Activated naive CD8-positive, alpha-beta T cell treated with anti-CD3 and anti-CD28 coated beads, Interleukin-2, amount 50 U/mL, for 24 hours (primary cell): ENCODE data around the gene CCNYL1.

Source experiments
- ATAC-seq: fragments of 150-1000 bp; cut with Tn5 transposase; one replicate; pipeline ENCODE4 v1.10.0; 2021
- DNase-seq: peaks from one replicate; pipeline ENCODE4 v3.0.0; 2021
- H3K27ac Mint-ChIP-seq: one replicate; pipeline ENCODE4 v1.8.0; 2021; ENCODE audit warnings: mild to moderate bottlenecking, mixed read lengths
- H3K27me3 Mint-ChIP-seq: one replicate; pipeline ENCODE4 v1.8.0; 2021; ENCODE audit warnings: mixed read lengths
- H3K36me3 Mint-ChIP-seq: one replicate; pipeline ENCODE4 v1.8.0; 2021; ENCODE audit warnings: low read depth, mixed read lengths
- H3K4me1 Mint-ChIP-seq: one replicate; pipeline ENCODE4 v1.8.0; 2021; ENCODE audit warnings: mixed read lengths
- H3K4me3 Mint-ChIP-seq: one replicate; pipeline ENCODE4 v1.8.0; 2021; ENCODE audit warnings: mild to moderate bottlenecking, moderate library complexity, mixed read lengths
- H3K9me3 Mint-ChIP-seq: one replicate; pipeline ENCODE4 v1.8.0; 2021; ENCODE audit warnings: mixed read lengths

The CCNYL1 gene

DNA sequence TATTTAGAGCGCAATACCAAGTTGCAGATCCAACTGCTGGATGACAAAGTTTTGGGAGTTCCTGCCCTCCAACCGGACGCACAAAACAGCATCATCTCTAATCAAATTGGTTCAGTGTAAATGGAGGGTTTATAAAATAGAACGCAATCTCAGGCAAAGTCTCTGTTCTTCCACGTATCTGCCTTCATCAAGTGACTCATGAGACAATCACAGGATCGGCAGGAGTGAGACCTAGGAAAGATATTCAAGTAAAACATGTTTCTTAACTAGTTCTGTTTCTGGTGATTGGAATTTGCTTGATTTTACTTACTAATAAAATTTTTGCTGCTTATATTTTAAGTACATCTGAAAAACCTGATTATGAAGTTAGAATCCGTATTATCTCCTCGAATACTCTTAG is 50.7 kb downstream of the CCNYL1 start:
- ATAC-seq (no peak), DNase-seq (no peak)
- Mint-ChIP-seq H3K27ac (no peak overlapping the region), H3K36me3 (peaks cover under 1% of the 10 kb centered on the region), H3K9me3 (no peaks in the 10 kb centered on the region), H3K4me3 (no peak overlapping the region), H3K27me3 (peaks cover 29% of the 10 kb centered on the region), H3K4me1 (peaks cover 4% of the 10 kb centered on the region)

DNA sequence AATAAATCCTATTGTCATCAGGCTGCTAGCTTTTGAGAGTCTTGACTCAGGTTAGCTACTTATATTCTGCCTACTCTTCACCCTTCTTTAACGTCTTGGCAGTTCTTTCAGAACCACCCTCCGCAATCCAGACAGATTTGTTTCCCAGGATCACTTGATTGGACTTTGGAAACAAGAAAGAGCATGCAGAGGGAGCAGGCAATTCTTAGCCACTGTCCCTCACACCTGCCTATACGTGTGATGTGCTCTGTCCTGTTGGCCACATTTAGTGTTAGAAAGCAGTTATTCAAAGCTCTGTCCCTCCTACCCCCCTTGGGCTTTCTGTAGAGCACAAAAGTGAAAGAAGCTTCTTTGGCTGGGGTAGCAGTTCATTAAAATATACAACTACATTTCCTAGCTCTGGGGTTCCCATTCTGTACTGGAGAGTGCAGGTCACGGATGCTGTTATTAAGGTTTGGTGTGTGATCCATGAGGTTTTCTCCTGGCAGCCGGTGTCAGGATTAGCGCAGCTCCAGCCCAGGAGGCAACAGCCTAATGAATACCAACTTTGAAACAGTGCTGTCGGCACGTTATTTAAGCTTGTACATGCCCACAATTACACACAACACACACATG is 52.0 kb downstream of the CCNYL1 start:
- Mint-ChIP-seq H3K27me3 (peaks cover 39% of the 10 kb centered on the region), H3K4me1 (peaks cover 16% of the 10 kb centered on the region), H3K27ac (no peak overlapping the region), H3K4me3 (no peak overlapping the region), H3K9me3 (no peaks in the 10 kb centered on the region), H3K36me3 (peaks cover 2% of the 10 kb centered on the region)
- ATAC-seq (no peak), DNase-seq (no peak)

DNA sequence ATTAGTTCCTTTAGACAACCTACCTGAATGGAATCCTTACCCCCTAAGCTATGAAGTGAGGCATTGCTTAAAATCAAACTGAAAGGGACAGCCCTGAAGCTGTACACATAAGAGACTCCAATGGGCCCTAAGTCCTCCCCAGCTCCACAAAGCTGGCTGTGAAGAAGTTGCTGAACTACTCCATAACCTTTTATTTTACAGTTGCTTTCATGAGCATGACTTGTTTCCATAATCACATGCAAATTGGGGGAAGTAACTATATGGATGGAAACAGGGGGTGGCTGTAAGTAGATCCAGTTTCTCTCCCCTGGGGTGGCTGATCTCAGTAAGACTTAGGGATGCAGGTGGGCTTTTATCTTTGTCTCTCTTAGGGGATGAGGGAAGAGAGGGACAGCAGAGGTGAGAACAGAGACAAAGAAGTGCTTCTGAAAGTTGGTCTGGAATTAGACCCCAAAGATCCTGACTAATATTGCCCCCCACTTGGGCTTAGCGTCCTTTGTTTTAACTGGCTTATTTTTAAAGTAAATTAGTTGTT is 52.7 kb downstream of the CCNYL1 start:
- Mint-ChIP-seq H3K27ac (no peak overlapping the region), H3K9me3 (no peaks in the 10 kb centered on the region), H3K36me3 (peaks cover 2% of the 10 kb centered on the region), H3K4me1 (peaks cover 21% of the 10 kb centered on the region), H3K27me3 (peaks cover 40% of the 10 kb centered on the region), H3K4me3 (no peak overlapping the region)
- ATAC-seq (no peak), DNase-seq (no peak)

DNA sequence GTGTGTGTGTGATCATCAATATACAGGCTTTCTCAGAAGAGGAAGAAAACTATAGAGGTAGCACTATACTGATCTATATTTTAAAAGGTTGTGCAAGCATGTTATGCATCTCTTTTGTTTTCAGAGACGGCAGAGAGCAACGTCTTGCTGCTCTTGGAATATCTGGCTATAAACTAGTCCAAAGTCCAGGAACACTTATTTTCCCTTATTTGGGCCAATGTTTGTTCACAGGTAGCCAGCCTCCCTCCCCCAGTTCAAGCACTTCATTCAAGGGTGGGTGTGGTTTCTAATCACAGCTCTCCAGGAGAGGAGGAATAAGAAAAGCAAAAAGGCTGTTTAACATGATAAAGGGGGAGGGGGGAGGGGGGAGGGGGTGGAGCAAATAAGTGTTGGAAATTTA is 54.1 kb downstream of the CCNYL1 start:
- no peak for ATAC-seq
- Mint-ChIP-seq H3K27ac (no peak overlapping the region), H3K9me3 (no peaks in the 10 kb centered on the region), H3K36me3 (peaks cover 2% of the 10 kb centered on the region), H3K27me3 (peaks cover 40% of the 10 kb centered on the region), H3K4me3 (no peak overlapping the region), H3K4me1 (peaks cover 27% of the 10 kb centered on the region)
- DNase-seq, result no peak

DNA sequence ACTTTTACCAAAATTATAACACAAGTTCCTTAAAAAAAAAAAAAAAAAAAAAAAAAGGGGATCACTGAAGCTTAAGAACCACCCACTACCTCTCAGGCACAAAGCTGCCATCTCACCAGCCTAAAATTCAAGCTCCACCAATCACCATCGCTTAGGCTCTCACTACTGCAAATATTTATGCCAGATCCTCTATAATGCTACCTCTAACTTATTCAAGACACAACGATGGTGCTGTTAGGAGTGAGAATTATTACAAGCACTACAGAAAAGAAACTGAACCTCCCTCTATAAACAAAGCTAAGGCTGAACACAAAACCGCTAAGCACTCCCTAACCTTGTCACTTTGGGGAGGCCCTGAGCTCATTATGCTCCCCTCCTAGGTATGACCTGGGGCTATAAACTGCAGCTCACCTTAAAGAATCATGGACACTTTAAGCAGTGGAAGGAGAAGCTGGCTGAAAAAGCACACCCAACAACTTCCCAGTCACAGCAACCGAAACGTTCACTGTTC is 54.7 kb downstream of the CCNYL1 start:
- Mint-ChIP-seq H3K4me1 (peaks cover 31% of the 10 kb centered on the region), H3K4me3 (peak overlapping the region; percentile 16), H3K27me3 (peaks cover 40% of the 10 kb centered on the region), H3K9me3 (no peaks in the 10 kb centered on the region), H3K36me3 (peaks cover 2% of the 10 kb centered on the region), H3K27ac (no peak overlapping the region)
- DNase-seq (no peak), ATAC-seq (no peak)

DNA sequence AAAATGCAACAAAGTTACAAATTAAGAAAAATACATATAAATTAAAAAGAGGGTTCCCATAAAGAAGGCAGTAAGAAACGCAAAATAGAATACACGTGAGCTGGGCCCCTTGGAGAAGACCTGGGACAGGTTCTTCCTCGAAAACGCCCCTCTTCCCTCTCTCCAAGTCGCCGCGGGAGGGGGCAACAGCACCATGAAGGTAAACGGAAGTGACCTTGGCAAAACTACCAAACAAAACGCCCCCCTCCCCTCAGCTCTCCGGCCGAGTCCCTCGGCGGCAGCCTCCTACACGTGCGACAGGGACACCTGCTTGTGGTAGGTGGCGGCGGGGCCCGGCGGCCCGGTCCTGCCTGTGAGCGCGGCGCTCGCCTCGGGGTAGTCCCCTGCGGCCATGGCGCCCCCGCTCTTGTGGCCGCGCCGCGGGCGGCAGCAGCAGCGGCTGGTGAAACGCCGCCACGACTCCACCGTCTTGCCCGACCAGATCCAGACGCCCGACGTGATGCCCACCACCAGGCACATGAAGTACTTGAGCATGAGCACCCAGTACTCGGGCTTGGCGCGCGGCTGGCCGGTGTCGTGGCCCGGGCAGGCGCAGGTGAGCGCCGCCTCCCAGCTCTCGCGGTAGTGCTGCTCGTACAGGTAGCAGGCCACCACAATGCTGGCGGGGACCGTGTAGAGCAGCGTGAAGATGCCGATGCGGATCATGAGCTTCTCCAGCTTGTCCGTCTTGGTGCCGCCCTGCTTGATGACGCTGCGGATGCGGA is 55.4 kb downstream of the CCNYL1 start:
- ATAC-seq (no peak), DNase-seq (no peak)
- peaks cover 32% of the 10 kb centered on the region for H3K4me1 Mint-ChIP-seq
- H3K9me3 Mint-ChIP-seq, result no peaks in the 10 kb centered on the region
- H3K4me3 Mint-ChIP-seq, result peak overlapping the region; percentile 52
- H3K36me3 Mint-ChIP-seq, result peaks cover 2% of the 10 kb centered on the region
- no peak overlapping the region for H3K27ac Mint-ChIP-seq
- H3K27me3 Mint-ChIP-seq, result peaks cover 36% of the 10 kb centered on the region

DNA sequence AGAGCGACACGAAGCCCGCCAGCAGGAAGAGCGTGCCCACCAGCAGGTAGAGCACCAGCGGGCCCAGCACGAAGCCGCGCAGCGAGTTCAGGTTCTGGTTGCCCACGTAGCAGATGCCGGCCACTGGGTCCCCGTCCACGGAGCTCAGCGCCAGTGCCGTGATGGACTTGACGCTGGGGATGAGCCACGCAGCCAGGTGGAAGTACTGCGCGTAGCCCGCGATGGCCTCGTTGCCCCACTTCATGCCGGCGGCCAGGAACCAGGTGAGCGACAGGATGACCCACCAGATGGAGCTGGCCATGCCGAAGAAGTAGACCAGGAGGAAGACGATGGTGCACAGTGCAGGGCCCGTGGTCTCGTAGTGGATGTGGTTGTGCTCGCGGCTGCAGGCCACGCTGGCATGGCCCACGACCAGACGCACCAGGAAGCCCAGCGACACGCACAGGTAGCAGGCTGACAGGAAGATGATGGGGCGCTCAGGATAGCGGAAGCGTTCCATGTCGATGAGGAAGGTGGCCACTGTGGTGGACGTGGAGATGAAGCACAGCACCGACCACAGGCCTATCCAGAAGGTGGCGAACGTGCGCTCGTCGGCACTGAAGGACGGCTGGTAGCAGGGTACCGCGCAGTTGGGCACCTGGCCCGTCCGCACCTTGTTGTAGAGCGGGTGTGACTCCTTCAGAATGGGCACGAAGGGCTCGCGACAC is 56.2 kb downstream of the CCNYL1 start:
- H3K36me3 Mint-ChIP-seq, result peaks cover 2% of the 10 kb centered on the region
- peaks cover 35% of the 10 kb centered on the region for H3K4me1 Mint-ChIP-seq
- no peak for DNase-seq
- H3K4me3 Mint-ChIP-seq, result peak overlapping the region; percentile 69
- peaks cover 36% of the 10 kb centered on the region for H3K27me3 Mint-ChIP-seq
- no peak overlapping the region for H3K27ac Mint-ChIP-seq
- no peaks in the 10 kb centered on the region for H3K9me3 Mint-ChIP-seq
- no peak for ATAC-seq

DNA sequence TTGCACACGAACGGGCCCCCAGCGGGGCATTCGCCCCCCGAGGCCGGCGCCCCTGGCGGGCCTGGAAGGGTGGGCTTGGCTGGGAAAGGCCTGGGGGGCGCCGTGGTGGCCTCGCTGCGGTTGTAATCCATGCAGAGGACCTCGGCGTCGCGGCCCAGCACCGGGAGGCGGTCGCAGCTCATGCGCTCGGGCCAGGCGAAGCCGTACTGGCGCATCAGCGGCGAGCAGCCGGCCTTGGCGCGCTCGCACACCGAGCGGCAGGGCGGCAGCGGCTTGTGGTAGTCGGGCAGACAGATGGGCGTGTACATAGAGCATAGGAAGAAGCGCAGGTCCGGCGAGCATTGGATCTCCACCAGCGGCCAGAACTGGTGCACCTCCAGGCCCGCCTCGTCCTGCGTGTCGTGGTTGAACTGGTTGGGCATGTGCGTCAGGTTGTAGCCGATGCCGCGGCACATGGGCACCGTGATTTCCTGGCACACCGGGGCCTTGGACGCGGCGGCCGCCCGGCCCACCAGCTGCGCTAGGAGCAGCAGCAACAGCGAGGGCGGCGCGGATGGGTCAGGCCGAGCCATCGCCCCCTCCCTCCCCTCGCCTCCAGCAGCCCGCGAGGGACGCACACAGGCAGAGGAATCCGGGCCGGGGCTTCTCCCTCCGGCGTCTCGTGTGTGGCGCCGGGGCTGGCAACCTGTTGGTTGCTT is 56.9 kb downstream of the CCNYL1 start:
- peaks cover 2% of the 10 kb centered on the region for H3K36me3 Mint-ChIP-seq
- DNase-seq, result peak; percentile 31
- H3K9me3 Mint-ChIP-seq, result no peaks in the 10 kb centered on the region
- ATAC-seq, result no peak
- peaks cover 35% of the 10 kb centered on the region for H3K4me1 Mint-ChIP-seq
- H3K27me3 Mint-ChIP-seq, result peaks cover 36% of the 10 kb centered on the region
- H3K4me3 Mint-ChIP-seq, result peak overlapping the region; percentile 80
- H3K27ac Mint-ChIP-seq, result no peak overlapping the region

DNA sequence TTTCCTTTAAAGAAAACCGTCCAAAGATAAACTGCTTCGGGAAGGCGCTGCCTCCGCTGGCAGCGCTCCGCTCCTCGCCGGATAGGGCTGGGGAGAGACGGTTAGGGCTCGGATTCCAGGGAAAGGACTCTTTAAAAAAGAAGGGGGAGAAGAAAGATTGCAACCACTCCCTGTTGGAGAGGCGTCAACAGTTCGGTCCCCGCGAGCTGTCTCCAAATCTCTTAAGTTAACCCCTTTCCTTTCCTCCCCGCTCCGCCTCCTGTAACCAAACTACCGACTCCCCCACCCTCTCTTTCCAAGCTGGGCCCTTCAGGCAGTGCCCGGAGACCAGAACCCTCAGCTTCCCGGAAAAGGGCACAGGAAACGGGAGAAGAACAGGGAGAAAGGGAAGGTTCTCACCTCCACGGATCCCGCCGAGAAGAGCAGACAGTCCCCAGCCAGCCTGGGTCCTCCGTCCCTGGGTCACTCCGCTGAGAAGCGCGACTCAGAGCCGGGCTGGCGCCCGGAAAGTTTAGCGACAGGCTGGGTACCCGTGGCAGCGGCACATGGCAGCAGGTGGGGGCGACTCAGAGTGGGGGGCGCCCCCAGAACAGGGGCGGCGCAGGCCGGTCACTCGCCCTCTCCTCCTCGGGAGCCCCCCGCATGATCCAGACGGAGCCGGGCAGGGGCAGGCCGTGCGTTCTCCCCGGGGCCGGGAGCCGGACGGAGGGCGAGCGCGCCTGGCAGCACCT is 57.6 kb downstream of the CCNYL1 start:
- peak; percentile 36 for DNase-seq
- H3K27ac Mint-ChIP-seq, result peak overlapping the region; percentile 54

DNA sequence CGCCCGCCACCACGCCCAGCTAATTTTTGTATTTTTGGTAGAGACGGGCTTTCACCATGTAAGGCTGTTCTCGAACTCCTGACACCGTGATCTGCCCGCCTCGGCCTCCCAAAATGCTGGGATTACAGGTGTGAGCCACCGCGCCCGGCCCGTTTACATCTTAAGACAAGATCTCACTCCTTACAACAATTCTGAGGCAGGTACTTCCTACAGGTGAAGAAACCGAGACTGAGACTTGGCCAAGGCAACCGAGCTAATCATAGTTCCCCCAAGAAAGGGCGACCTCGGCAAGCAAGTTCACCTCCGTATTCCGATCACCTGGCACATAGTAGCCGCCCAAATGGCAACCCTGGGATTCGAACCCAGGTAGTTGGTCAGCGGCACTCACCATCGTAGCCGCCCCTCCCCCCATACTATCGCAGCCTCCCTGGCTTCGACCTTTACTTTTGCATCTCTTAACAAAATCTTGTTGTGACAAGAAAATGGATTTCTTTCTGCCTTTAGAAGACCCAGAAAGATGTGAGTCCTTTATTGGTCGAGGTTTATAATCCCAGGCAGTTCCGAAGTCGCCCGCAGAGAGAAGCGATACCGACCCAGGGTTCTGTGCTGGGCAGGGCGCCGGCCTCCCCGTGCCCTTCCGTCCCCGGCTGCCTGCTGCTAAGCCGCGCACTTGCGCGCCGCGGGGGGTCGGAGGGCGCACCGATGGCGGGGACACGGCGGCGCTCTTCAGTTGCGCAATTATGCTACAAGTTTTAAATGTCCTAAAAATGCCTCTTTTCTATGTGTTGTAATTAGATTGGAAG is 59.4 kb downstream of the CCNYL1 start:
- Mint-ChIP-seq H3K4me1 (peaks cover 32% of the 10 kb centered on the region), H3K27ac (peak overlapping the region; percentile 42), H3K9me3 (no peaks in the 10 kb centered on the region), H3K27me3 (peaks cover 22% of the 10 kb centered on the region), H3K4me3 (peak overlapping the region; percentile 87), H3K36me3 (peaks cover 2% of the 10 kb centered on the region)
- peak; percentile 14 for DNase-seq
- ATAC-seq, result no peak

More for the DNA sequence above, 57.6 kb downstream of the CCNYL1 start:
- Mint-ChIP-seq H3K36me3 (peaks cover 2% of the 10 kb centered on the region), H3K4me1 (peaks cover 35% of the 10 kb centered on the region), H3K4me3 (peak overlapping the region; percentile 80), H3K27me3 (peaks cover 35% of the 10 kb centered on the region), H3K9me3 (no peaks in the 10 kb centered on the region)
- ATAC-seq, result peak; percentile 4

DNA sequence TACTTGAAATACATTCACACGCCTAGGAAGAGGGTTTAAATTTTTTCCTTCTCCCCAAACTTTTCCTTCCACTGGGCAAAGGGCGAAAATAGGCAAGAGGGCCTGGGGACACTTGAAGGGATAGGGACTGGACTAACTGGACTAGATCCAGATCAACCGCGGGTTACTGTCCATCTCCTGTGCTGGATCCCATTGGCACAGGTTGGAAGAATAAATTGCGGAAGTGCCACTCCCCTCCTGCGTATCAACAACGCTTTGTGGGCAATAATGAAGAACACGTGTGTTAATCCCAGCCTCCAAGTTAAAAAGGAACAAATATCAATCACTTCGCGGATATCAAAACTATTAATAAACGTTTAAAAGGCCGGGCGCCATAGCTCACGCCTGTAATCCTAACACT is 60.0 kb downstream of the CCNYL1 start:
- DNase-seq, result no peak
- Mint-ChIP-seq H3K4me3 (no peak overlapping the region), H3K27me3 (peaks cover 17% of the 10 kb centered on the region), H3K9me3 (no peaks in the 10 kb centered on the region), H3K36me3 (peaks cover 2% of the 10 kb centered on the region), H3K27ac (no peak overlapping the region), H3K4me1 (peaks cover 32% of the 10 kb centered on the region)
- no peak for ATAC-seq

DNA sequence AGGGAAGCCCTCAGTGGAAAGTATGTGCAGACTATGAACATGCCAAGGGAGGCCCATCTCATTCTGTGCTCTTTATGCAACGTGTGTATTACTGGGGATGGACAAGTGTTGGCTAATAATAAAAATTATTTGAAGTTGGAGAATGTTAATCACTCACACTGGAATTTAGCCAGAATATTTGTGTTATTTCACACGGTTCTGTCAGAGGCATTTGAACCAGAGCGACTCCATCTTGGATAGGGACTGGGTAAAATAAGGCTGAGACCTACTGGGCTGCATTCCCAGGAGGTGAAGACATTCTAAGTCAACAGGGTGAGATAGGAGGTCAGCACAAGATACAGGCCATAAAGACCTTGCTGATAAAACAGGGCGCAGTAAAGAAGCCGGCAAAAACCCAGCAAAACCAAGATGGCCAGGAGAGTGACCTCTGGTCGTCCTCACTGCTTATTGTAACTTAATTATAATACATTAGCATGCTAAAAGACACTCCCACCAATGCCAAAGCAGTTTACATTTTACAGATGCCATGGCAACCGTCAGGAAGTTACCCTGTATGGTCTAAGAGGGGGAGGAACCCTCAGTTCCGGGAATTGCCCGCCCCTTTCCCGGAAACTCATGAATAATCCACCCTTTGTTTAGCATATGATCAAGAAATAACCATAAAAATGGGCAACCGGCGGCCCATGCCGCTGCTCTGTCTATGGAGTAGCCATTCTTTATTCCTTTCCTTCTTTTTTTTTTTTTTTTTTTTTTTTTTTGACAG is 60.8 kb downstream of the CCNYL1 start:
- Mint-ChIP-seq H3K27me3 (peaks cover 11% of the 10 kb centered on the region), H3K4me3 (no peak overlapping the region), H3K4me1 (peaks cover 30% of the 10 kb centered on the region), H3K27ac (no peak overlapping the region), H3K36me3 (peaks cover under 1% of the 10 kb centered on the region), H3K9me3 (no peaks in the 10 kb centered on the region)
- DNase-seq, result peak; percentile 22
- ATAC-seq, result no peak
